Measurements from ENCODE around the gene TMA7B.
"Not testable (repeated sequence)": the region's sequence is repeated elsewhere in the genome, so short reads cannot be mapped to it uniquely, and the experiment has no call there.

Gene TMA7B

DNA sequence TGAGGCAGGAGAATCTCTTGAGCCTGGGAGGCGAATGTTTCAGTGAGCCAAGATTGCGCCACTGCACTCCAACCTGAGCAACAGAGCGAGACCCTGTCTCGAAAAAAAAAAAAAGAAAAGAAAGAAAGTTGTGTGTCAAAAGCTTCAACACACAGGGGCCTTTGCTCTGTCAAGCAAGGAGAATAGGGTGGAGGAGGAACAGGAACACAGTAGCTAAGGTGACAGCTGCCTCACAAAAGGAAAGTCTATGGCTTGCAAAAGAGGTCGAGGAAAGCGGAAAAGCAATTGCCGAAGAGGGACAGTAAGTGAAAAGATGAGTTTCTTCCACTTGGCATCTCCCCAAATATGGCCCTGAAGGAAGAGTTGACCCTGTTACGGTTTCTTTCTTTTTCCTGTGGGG is 26.5 kb upstream of the TMA7B start:
- no peak for DNase-seq

DNA sequence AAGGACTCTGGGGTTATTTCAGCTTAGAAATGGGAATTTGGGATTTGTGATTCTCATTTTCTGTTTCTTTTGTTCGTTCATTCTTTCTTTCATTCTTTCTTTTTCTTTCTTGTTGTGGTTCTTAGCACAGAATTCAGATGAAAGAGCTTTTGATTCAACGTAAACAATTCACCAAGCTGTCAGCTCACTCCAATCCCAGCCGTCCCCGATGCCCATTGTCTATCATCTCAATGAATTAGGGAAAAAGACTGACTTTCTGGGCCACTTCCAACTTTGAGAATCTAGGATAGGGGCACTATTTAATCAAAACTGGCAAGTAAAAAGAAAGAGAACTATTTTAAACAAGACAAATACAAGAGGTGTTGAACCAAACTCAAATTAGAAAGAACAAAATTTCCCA is 25.1 kb upstream of the TMA7B start:
- DNase-seq: no peak

DNA sequence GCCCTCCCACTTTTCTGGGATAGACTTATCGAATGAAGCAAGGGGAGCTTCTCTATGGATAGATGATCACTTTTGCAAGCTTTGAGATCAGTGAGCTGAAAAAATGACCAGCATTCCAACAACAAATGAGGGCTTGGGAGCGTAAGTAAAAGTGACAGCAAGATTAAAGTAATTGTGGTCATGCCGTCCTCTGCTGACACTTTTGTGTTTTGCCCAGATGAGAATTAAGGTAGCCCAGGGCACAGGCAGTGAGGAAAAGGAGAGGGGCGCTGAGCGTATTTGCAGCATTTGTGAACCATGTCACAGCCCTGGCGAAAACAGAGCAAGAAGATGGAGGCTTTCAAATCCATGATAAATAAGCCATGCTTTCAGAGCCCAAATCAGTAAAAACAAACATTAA is 24.6 kb upstream of the TMA7B start:
- DNase-seq: no peak

DNA sequence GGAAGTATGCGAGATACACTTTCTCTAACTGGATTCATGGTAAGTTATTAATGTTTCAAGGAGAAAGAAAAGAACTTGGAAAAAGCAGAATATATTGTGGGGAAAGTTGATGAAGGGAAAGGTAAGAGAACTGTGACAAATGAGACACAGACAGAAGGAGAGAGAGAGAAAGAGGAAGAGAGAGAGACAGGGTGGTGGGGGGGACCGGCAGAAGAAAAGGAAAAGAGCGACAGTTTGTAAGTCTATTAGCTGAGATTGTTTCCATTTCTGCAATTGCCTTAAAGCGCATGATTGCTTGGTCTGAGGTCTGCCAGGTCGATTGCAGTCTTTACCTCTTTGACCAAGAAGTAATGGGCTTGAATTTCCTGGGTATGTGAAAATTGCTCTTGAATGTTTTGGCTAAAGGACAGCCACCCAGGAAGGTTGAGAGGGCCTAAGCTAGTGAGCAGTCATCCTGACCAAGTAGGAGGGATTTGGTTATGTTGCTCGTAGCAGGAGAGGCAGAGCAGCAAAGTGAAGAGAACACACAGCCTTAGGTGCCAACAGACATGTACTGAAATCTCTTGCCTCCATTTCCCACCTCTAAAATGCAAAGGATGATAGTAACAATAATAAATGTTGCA is 23.6 kb upstream of the TMA7B start:
- DNase-seq: no peak

DNA sequence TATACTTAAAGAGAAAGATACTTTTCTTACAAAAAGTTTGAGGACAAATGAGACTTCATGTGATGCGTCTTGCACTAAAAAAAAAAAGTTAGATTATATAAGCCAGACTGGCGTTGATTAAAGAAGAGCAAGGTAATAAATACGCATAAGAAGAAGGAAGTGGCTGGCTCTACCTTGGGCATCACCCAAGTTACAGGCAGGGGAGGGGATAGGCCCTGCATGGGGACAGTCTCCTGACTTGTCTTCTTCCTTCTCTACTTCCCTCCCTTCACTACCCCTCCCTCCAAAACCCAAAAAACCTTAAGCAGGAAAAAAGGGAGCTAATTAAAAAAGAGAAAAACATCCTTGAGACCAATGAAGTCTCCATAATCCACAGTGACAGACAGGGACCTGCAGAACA is 22.3 kb upstream of the TMA7B start:
- no peak for DNase-seq

DNA sequence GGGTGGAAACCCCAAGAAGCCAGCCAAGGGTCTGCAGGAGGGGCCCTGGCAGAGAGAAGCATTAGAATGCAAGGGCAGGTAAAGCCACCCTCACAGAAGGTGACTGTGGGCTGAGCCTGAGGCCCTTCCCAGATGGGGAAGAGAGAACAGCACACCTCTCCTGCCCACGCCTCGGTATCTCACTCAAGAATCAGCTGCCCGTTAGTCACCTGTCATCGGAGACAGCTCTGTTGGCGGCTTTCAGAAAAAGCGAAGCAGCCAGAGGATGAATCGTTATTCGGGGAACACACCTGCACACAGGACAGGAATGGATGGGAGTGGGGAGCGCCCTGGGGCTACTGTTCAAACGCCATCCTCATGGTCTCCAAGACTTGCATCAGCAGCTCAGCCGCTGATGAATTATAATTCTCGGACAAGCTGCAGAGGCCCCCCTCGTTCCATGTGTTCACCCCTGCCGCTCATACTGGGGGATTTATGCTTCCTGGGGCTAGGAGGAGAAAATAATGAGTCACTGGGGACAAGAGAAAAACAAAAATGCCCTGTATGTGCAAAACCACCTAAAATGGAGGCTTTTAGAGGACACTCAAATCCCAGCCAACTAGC is 21.6 kb upstream of the TMA7B start:
- DNase-seq: no peak

DNA sequence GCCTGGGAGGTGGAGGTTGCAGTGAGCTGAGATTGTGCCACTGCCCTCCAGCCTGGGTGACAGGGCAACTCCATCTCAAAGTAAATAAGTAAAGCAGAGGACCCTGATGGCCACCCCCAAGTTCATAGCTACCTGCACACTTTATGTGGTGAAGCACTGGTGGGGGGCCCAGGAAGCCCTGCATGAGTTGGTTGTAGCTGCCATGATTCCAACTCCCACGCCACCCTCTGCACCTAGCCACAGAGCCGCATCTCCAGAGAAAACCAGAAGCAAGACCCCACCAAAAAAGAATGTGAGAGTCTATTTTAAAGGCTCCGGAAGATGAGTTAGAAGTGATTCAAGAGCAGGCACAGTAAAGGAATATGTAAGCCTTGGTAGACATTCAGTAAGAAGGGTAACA is 20.4 kb upstream of the TMA7B start:
- no peak for DNase-seq

DNA sequence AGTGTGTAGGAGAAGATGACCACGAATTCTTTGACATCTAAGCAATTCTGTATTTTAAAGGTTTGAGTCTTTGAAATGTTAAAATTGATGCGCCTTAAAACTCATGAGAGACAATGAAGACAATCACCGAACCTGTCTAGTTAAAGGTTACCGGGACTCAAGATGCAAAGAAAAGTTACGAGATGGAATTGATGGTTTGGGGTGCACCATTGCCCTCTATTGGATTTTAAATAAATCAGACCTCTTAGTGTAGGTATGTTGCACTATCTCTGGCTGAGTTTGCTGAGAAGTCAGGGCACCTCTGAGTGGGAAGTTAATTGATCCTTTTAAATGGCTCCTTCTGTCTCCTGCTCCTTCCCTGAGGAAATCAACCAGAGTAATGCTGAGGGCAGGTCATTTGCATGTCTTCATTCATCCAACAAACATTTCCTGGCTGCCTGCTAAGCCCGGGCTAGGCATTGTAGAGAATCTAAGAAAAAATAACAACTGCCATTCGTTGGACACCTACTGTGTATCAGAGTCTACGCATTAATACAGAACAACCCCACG is 19.4 kb upstream of the TMA7B start:
- no peak for DNase-seq

DNA sequence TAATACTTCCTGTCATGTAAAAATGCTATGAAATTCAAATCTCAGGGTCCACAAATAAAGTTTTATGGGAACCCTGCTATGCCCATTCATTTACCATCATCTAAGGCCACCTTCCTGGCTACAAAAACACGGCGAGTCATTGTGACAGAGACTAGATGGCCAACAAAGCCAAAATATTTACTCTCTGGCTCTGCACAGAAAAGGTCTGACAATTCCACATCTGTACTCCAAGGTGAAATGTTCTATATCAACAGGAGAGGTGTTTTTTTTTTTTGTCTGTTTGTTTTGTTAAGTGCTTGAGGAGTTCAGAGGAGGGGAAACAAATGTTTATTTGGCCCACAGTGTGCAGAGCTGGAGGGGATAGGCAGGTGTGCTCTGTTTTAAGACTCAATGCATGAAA is 18.6 kb upstream of the TMA7B start:
- DNase-seq: no peak

DNA sequence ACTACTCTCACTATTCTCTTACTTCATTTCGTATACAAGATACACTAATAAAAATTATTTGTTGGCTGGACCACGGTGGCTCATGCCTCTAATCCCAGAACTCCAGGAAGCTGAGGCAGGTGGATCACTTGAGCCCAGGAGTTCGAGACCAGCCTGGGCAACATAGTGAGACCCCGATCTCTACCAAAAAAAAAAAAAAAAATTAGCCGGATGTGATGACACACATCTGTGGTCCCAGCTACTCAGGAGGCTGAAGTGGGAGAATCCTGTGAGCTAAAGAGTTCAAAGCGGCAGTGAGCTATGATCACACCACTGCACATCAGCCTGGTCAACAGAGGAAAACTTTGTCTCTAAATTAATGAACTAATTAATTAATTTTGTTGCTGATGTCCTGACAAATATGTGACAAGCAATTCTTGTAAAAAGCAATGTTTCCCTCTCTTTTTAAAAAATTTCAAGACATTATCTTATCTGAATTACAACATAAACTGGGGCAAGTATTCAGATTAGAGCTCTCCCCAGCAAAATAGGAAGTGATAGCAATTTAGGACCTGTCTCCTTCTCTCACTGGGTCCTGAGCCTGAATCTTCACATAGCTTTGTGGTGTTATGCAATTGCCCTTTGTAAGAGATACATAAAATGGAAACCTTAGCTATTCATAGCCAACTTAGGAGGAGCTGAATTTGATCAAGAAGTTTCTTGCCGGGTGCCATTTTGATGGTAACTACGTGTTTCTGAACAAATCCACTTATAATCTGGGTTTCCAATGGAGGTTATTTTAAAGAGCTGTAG is 17.6 kb upstream of the TMA7B start:
- no peak for DNase-seq

DNA sequence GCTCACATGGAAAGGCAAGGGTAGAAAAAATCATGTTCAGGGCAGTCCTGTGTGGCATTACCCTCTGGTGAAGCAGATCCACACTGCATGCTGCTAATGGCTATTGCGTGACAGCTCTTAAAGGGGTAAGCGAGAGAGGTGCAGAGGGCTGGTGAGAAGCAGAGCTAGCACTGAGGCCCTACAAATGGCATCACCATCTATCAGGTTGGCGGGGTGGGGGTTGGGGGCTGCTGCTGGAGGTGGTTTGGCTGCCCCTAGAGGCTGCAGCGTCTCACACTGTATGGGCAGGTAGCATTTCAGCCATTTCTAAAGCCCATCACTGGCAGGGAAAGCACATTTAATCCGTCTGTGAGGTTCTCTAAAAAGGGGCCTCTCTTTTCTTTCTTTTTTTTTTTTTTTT is 16.9 kb upstream of the TMA7B start:
- DNase-seq: no peak

DNA sequence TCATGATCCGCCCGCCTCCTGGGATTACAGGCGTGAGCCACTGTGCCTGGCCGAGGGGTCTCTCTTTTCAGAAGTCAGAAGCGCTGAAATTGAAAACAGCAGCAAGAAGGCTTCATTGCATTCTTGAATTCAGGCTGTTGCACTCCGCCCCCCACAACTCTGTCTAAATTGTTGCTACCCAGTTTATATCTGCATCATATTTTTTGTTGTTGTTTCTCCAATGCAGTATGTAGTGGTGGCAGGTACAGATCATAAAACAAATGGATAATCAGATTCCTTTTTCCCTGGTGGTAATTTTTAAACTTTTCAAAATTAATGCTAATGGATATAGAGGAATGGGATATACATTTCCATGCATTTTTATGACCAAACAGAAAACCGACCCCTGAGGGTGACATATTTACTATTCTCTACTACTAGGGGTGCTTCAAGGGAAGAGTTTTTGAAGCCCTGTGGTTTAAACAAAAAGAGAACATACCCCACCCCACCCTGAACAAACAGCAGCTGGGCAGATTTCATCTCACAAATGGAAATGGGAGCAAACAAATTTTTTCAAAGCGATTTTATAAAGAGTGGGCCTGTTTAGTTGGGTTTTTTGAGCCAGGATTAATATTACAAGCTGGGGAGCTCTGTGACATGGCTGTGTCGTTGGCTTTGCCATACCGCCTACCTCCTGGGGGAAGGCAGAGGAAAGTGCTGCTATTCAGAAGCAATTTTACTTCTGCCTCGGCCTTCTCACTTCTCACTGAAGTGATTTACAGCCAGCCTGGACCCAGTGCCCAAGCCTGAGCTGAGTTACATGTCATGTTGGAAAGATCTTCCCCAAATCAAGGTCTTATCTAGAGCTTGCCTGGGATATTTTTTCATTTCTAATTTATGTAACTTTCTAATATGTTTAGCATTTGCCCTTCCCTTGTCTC is 16.0 kb upstream of the TMA7B start:
- no peak for DNase-seq

DNA sequence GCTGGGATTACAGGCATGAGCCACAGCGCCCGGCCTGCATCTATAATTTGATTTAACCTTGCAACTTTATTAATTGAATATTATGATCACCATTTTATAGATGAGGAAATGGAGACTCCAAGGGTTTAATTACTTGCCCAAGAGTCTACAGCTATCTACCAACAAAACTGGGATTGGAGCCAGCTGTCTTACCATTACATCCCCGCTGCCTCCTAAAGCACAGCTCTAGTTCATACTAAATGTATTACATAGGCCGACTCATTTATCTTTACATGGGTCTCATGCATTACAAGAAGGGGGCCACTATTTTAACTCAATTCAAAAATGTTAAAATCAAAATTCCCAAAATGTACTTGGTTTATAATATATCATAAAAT is 14.1 kb upstream of the TMA7B start:
- no peak for DNase-seq

DNA sequence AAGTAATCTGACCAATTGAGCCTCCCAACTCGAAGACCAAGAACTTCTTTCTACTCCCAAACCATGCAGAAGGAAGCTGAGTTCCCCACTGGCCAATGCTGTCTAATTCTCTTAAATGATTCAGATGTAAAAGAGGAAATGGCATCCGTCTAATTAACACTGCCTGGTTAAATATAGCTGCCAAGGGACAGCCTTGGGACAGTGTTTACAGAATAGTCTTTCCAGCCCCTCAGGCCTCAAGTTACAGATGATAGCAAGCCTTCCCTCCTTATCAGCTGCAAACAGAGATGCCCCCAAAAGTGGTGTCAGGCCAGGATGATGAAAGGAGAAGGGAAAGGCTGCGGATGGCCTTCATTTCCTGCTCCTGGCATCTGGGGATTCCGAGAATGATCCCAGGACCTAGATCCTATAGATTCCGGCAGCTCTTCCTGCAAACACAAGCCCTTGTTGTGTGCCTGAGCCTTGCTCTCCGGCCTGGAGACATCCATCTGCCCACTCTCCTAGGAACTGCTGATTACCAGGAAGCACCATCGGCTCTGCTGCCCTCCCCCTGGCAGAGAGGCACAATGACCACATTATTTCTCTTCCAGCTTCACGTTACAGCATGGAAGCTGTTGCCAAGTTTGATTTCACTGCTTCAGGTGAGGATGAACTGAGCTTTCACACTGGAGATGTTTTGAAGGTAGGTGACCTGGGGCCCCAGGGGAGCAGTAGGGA is 13.5 kb upstream of the TMA7B start:
- DNase-seq: no peak

DNA sequence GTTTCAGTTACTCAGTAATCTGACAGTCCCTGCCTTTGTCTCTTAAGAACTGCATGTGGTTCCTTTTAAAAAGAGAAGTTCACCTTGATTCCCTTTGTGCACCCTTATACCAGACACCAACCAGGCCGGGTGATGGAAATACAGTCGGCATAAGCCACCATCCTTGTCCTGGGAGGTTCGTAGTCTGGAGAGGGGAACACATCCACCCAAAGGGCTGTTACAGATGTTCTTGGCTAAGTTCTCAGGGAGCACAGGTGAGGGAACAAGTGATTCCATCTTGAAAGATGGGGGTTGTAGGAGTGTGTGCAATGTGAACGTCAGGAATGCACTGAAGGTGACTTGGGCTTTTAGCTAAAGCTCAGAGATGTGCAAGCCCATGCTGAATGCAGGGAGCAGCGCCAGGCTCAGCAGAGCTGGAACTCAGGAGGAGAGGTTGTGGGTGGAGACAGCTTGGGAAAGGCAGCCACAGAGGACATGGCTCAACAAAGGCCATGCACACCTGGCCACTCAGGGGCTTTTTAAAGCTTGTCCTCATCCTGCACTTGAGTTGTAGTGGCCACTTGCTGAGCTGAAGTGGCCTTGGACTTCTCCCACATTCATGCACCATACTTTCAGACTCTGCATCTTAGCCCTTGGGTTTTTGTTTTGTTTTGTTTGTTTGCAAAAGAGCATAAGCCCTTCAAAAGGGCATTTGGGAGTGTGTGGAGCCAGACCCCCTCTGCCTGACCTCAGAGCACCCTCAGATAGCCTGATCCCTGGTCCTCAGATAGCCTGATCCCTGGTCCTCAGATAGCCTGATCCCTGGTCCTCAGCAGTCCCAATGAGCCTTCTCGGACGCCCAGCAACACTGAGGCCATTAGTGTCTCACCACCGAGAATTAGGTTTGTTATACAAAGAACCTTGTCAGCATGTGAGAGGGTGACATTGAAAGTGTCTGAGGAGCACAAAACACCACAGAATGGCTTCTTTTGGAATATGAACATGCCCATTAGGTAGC is 12.7 kb upstream of the TMA7B start:
- no peak for DNase-seq

DNA sequence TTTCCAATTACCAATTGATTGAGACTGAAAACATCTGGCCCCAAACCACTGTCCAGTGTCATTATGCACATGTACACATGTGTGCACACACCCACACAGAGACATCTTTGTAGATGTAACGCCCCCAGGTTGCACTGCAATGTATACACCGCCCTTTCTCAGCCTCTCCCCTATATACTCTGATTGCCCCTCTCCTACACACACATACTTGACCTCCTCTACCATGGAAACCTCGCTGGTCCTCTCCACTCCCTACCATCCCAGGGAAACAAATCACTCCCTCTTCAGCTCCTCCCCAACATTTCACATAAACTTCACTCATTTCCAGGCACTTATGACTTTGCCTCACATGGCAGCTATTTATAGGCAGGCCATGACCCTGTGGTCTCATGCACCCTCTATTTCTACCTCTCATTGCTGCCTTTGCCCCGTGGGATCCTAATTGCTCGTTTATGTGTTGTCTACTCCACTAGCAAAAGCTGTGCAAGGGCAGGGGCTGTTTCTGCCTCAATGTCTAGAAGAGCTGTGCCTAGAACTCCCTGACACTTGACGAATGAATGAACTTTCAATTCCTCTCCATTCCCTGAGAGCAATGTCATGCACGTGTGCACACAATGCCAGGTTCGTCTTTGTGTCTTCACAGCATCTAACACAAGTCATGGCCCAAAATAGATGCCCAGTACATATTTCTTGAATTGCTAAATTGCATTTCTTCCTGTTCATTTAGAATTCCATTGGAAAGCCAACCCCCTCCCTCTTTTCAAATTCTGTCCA is 10.0 kb upstream of the TMA7B start:
- DNase-seq: no peak

DNA sequence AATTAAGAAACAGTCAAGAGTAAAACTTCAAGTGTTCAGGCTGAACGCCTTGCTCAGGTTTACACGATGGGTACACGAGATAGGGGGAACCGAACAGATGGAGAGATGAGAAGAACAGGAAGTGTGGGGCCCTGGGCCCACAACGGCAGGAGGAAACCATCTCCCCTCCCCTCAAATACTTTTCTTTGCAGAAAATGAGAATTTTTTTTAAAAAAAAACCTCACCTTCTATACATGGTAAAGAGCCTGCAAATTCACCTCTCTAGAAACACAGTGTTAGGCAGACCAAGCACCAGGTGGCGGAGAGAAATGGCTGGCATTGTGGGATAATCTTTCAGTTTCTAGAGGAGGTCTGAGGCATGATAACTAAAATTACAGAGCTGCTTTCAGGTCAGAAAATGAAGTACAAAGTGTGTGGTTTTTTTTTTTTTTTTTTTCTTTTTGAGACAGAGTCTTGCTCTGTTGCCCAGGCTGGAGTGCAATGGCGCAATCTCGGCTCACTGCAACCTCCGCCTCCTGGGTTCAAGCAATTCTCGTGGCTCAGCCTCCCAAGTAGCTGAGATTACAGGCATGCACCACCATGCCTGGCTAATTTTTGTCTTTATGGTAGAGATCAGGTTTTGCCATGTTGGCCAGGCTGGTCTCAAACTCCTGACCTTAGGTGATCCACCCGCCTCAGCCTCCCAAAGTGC is 8.4 kb upstream of the TMA7B start:
- not testable (repeated sequence) for DNase-seq

DNA sequence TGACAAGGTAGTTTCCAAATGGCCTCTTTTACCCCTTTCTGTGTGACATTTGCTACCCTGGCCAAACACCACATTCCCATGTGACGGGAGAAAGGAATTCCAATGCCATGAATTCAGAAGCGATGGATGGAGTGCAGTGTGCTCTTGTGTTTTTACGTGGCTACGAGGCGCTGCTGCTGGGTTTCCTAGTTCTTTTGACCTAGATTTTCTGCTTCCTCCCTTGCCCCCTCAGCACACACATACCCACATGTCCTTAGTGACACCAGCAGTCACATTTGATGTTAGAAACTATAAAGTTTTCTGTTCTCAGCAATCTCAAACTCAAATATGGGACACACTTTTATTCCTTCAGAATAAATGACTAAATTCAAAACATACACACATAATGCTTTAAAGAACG is 7.8 kb upstream of the TMA7B start:
- no peak for DNase-seq

DNA sequence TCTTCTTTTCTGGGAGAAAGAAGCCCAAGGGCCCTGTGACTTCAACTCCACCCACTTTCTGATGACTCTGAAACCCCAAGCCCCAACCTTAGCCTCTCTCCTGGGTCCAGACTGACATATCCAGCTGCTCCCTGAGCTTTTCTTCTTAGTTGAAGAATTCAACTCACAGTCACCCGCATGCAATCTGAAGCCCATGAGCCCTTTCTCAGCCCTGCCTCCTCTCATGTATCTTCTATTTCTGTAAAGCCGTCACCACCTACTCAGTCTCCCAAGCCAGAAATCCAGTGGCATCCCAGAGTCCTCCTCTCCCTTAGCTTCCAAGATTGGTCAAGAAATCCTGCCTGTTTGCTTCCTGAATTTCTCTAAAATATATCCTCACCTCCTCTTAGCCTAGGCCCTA is 7.1 kb upstream of the TMA7B start:
- DNase-seq: no peak
